ENCODE results near the gene PRDM16.

- TF ChIP-seq POLR2A (IDR thresholded peaks at IDR 0.05), result no peak
- no peak for TF ChIP-seq CTCF (IDR thresholded peaks at IDR 0.05)
Observed at GRCh38 chr1:3386205-3387002, 317.4 kb downstream of the PRDM16 start.

All from uterus (tissue), 2 donors.